Transverse colon (tissue), 4 donors: ENCODE measurements around the gene RIMBP2. TPM values are rescaled to one million over a fixed set of nuclear protein-coding genes. Genes with fewer than 3 reads are reported as not detected.

ENCODE experiments used
- DNase-seq: peaks from one replicate; pipeline ENCODE4 v3.0.0-alpha.2; 2019
- H3K27ac ChIP-seq, 4 donors: fragments of 200-600 bp; sonication (generic); 2 replicates each; pipeline ENCODE4 v1.5.1; 2016 to 2018; ENCODE audit warnings: inconsistent platforms in 4 of 4
- H3K27me3 ChIP-seq: fragments of 200-600 bp; sonication (generic); 2 replicates; pipeline ENCODE4 v1.5.1; 2017; ENCODE audit warnings: inconsistent platforms
- H3K36me3 ChIP-seq, 4 donors: fragments of 200-600 bp; sonication (generic); 2 replicates each; pipeline ENCODE4 v1.5.1; 2017 to 2019; ENCODE audit warnings: inconsistent platforms in 4 of 4
- H3K4me1 ChIP-seq, 4 donors: fragments of 200-600 bp; sonication (generic); 2 replicates each; pipeline ENCODE4 v1.5.1; 2017 to 2020; ENCODE audit warnings: inconsistent platforms in 4 of 4
- H3K4me3 ChIP-seq, 4 donors: fragments of 200-600 bp; sonication (generic); 1 replicate in 1 of 4; 2 replicates in 3 of 4; pipeline versions ENCODE4 v1.5.1 to v1.6.1; 2017 to 2019; ENCODE audit warnings: inconsistent platforms in 4 of 4
- H3K9me3 ChIP-seq, 2 donors: fragments of 200-600 bp; sonication (generic); 2 replicates each; pipeline ENCODE4 v1.5.1; 2017 to 2019; ENCODE audit warnings: inconsistent platforms in 2 of 2
- CTCF ChIP-seq, 5 experiments: fragments of 200-600 bp in 3 of 5; fragments of 450-650 bp in 2 of 5; sonication (generic) in 3 of 5; IDR thresholded peaks; 1 replicate in 2 of 5; 2 replicates in 3 of 5; pipeline ENCODE4 v1.5.1; 2016 to 2017; ENCODE audit warnings: antibody characterized with exemption in 5 of 5, inconsistent platforms in 3 of 5, mild to moderate bottlenecking in 2 of 5, moderate library complexity in 1 of 5
- EP300 ChIP-seq: sonication (generic); formaldehyde crosslinking; IDR thresholded peaks from one replicate; pipeline ENCODE4 v1.6.1; 2017; ENCODE audit warnings: antibody characterized with exemption, low read depth
- POLR2A ChIP-seq: fragments of 450-650 bp; IDR thresholded peaks from one replicate; pipeline ENCODE4 v1.6.1; 2016; ENCODE audit warnings: antibody characterized with exemption, mild to moderate bottlenecking, moderate library complexity
- POLR2AphosphoS5 ChIP-seq, 3 donors: sonication (generic); formaldehyde crosslinking; IDR thresholded peaks; one replicate each; pipeline ENCODE4 v1.6.1; 2016; ENCODE audit warnings: antibody characterized with exemption in 3 of 3
- WGBS, 2 donors: methylation state at CpG; one replicate each; pipeline ENCODE4 v1.1.5; 2018; ENCODE audit warnings: low coverage in 1 of 2; 5-methylcytosine and 5-hydroxymethylcytosine counted together
- in situ Hi-C, 4 donors: fragments of 200-750 bp; cut with MboI; loops; one replicate each; pipeline versions ENCODE4 v1.15.0 to v1.15.1; 2017; ENCODE audit warnings: low sequenced_read_pairs in 3 of 4, low pct_ligation_motif_present in 1 of 4, low pct_unique_long_range_greater_than_20kb in 1 of 4
- intact Hi-C: fragments of 100-400 bp; cut with DNase I; formaldehyde crosslinking; loops from one replicate; pipeline ENCODE4 v1.15.1; 2023; ENCODE audit warnings: low total_unique reads
- total RNA-seq, 4 donors: library from RNA; depleted of rRNA; stranded (reverse); fragments of >200 nt; gene quantifications; one replicate each; pipeline ENCODE4 v1.1.0, GENCODE V29; 2016

The RIMBP2 gene
- total RNA-seq, 4 donors from 2014 or later: 2.9 to 17.3 (median 4.3) TPM

- H3K4me3 ChIP-seq: no peak overlapping the region
- H3K27me3 ChIP-seq: no peaks in the 10 kb centered on the region
- 71 to 73% methylated on average over 6 to 12 of the region's 12 CpGs for WGBS, 2 donors
- no peak for DNase-seq
- H3K9me3 ChIP-seq: no peaks in the 10 kb centered on the region
- no peaks in the 10 kb centered on the region for H3K4me1 ChIP-seq
- H3K27ac ChIP-seq: no peak overlapping the region
- intact Hi-C loops: no loop called here
- TF ChIP-seq POLR2A (no peak), CTCF (IDR thresholded peaks at IDR 0.05) (no peak), EP300 (no peak), POLR2AphosphoS5 (IDR thresholded peaks at IDR 0.05) (no peak)
- in situ Hi-C loops: no loop called here
- H3K36me3 ChIP-seq: no peaks in the 10 kb centered on the region
Observed at GRCh38 chr12:130398100-130398848, 317.8 kb downstream of the RIMBP2 start.

- H3K4me1 ChIP-seq: no peaks in the 10 kb centered on the region
- TF ChIP-seq POLR2AphosphoS5 (IDR thresholded peaks at IDR 0.05): no peak
- TF ChIP-seq POLR2A: no peak
- no peak for TF ChIP-seq EP300
- no peak for TF ChIP-seq CTCF (IDR thresholded peaks at IDR 0.05)
- H3K4me3 ChIP-seq: no peak overlapping the region
- 49 to 68% methylated on average over 2 of the region's 2 CpGs for WGBS, 2 donors
- in situ Hi-C loops: no loop called here
- intact Hi-C loops: no loop called here
- no peak overlapping the region for H3K27ac ChIP-seq
- no peaks in the 10 kb centered on the region for H3K36me3 ChIP-seq
- H3K27me3 ChIP-seq: no peaks in the 10 kb centered on the region
- H3K9me3 ChIP-seq: no peaks in the 10 kb centered on the region
- DNase-seq: no peak
Observed at GRCh38 chr12:130396667-130397066, 319.4 kb downstream of the RIMBP2 start.

GRCh38 chr12:130394906-130395305 lies 321.2 kb downstream of the RIMBP2 start:
- Histone ChIP-seq H3K36me3 (no peaks in the 10 kb centered on the region), H3K9me3 (no peaks in the 10 kb centered on the region), H3K4me3 (no peak overlapping the region), H3K27me3 (no peaks in the 10 kb centered on the region), H3K4me1 (no peaks in the 10 kb centered on the region), H3K27ac (no peak overlapping the region)
- in situ Hi-C loops: no loop called here
- 58 to 82% methylated on average over 4 of the region's 4 CpGs for WGBS, 2 donors
- TF ChIP-seq CTCF (IDR thresholded peaks at IDR 0.05) (no peak), POLR2A (no peak), POLR2AphosphoS5 (IDR thresholded peaks at IDR 0.05) (no peak), EP300 (no peak)
- DNase-seq: no peak
- intact Hi-C loops: no loop called here

- Histone ChIP-seq H3K36me3 (no peaks in the 10 kb centered on the region), H3K9me3 (no peaks in the 10 kb centered on the region), H3K27me3 (no peaks in the 10 kb centered on the region), H3K4me3 (no peak overlapping the region), H3K4me1 (no peaks in the 10 kb centered on the region), H3K27ac (no peak overlapping the region)
- no peak for DNase-seq
- in situ Hi-C loops (no loop called here), intact Hi-C loops (no loop called here)
- TF ChIP-seq POLR2AphosphoS5 (IDR thresholded peaks at IDR 0.05): no peak
- TF ChIP-seq EP300: no peak
- TF ChIP-seq POLR2A: no peak
- TF ChIP-seq CTCF (IDR thresholded peaks at IDR 0.05): no peak
- WGBS, 2 donors: 63 to 68% methylated on average over 8 to 14 of the region's 14 CpGs
Observed at GRCh38 chr12:130391186-130391585, 324.9 kb downstream of the RIMBP2 start.
